ENCODE data around the gene PIWIL1.

The PIWIL1 gene

DNA sequence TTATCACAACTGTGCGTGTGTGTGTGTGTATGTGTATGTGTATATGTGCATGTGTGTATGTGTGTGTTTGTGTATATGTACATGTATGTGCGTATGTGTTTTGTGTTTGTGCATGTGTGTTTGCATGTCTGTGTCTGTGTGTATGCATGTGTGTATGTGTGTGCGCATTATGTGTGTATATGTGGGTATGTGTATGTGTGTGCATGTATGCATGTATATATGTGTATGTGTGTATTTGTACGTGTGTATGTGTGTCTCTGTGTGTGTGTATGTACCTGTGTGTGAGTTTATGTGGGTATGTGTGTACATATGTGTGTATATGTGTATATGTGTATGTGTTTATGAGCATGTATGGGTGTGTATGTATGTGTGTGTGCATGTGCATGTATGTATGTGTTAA is 37.6 kb upstream of the PIWIL1 start:
- TF ChIP-seq, protein P1, sequence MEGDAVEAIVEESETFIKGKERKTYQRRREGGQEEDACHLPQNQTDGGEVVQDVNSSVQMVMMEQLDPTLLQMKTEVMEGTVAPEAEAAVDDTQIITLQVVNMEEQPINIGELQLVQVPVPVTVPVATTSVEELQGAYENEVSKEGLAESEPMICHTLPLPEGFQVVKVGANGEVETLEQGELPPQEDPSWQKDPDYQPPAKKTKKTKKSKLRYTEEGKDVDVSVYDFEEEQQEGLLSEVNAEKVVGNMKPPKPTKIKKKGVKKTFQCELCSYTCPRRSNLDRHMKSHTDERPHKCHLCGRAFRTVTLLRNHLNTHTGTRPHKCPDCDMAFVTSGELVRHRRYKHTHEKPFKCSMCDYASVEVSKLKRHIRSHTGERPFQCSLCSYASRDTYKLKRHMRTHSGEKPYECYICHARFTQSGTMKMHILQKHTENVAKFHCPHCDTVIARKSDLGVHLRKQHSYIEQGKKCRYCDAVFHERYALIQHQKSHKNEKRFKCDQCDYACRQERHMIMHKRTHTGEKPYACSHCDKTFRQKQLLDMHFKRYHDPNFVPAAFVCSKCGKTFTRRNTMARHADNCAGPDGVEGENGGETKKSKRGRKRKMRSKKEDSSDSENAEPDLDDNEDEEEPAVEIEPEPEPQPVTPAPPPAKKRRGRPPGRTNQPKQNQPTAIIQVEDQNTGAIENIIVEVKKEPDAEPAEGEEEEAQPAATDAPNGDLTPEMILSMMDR (IDR thresholded peaks at IDR 0.05; ENCODE audit: low read depth, low read length, missing control alignments) = no peak
- H3K4me3 ChIP-seq (ENCODE audit: low read depth, low read length) = no peak overlapping the region
- in situ Hi-C loops (cut with HindIII; ENCODE audit: low sequenced_read_pairs) = no loop called here
- DNase-seq (ENCODE audit: low read depth) = no peak

DNA sequence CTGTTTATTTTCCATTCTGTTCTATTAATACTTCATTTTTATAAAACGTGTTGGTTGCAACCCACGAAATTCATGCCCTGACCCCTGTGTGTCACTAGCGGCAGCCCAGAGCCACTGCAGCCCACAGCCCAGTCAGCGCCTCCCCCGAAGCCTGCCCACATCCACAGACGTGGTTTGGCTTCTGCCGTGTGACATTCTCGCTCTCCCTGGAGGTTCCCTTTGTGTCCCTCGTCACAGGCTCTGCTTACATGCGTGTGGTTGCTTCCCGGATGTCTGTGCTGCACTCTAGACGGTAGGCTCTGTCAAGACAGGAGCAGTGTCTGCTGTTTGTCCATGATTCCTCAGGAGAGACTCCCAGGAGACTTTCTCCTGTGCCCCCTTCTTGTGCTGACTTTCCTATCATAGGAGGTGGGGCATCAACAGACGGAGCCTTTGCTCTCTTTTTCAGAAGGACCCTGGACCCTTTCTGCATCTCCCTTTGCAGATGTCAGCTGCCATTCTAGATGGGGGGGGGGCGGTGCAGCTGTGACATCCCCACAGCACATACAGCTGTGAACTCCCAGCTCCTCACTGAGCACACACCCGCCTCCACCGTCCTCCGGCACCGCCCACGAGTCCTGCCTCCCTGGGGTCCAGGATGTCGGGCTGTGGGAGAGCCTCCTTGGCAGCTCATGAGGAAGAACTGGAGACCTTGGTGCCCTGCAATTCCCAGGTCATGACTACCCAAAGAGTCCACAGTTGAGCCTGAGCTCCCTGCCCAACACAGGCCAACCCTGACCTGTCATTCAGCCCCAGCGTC is 36.8 kb upstream of the PIWIL1 start:
- no peak for DNase-seq (ENCODE audit: low read depth)
- in situ Hi-C loops (cut with HindIII; ENCODE audit: low sequenced_read_pairs) = no loop called here
- TF ChIP-seq, protein P1 (IDR thresholded peaks at IDR 0.05; ENCODE audit: low read depth, low read length, missing control alignments) = no peak
- H3K4me3 ChIP-seq (ENCODE audit: low read depth, low read length) = no peak overlapping the region

DNA sequence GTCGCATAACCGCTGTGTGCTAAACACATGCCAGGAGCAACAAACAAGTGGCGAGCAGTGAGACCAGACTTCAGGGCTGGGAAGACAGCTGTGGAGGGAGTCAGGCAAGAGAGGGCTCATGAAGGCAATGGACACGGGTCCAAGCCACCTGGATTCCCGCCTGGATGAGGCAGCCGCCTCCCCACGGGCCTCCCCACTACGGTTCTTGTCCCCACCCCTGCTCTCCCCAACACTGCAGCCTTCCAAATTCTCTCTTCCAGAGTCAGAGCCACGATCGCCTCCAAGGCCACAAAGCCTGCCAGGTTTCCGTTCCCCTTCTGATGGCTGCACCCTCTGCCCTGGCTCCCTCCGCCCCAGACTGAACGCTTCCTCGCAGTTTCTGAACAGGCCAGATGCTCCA is 36.1 kb upstream of the PIWIL1 start:
- in situ Hi-C loops (cut with HindIII; ENCODE audit: low sequenced_read_pairs) = no loop called here

DNA sequence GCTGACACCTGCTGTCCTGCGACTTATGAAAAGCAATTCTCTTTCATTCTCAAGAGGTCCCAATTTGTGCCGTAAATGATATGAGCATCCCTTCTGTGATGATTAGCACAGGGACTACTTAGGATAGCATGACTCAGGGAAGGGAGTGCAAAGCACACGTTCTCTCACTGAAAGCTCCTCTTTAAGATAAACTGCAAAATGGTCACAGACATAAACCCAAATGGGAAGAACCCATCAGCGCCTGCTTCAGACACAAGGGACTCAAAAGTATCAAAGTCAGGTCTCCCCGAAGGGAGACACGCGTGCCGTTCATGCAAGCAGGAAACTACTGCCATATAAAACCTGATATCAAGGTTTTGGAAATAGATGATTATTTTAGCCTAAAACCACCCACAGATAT is 33.9 kb upstream of the PIWIL1 start:
- in situ Hi-C loops (cut with HindIII; ENCODE audit: low sequenced_read_pairs) = no loop called here
- no peak for DNase-seq (ENCODE audit: low read depth)
- TF ChIP-seq, protein P1 (IDR thresholded peaks at IDR 0.05; ENCODE audit: low read depth, low read length, missing control alignments) = no peak
- no peak overlapping the region for H3K4me3 ChIP-seq (ENCODE audit: low read depth, low read length)

More for the DNA sequence above, 36.1 kb upstream of the PIWIL1 start:
- H3K4me3 ChIP-seq (ENCODE audit: low read depth, low read length) = no peak overlapping the region
- no peak for DNase-seq (ENCODE audit: low read depth)
- TF ChIP-seq, protein P1 (IDR thresholded peaks at IDR 0.05; ENCODE audit: low read depth, low read length, missing control alignments) = no peak

DNA sequence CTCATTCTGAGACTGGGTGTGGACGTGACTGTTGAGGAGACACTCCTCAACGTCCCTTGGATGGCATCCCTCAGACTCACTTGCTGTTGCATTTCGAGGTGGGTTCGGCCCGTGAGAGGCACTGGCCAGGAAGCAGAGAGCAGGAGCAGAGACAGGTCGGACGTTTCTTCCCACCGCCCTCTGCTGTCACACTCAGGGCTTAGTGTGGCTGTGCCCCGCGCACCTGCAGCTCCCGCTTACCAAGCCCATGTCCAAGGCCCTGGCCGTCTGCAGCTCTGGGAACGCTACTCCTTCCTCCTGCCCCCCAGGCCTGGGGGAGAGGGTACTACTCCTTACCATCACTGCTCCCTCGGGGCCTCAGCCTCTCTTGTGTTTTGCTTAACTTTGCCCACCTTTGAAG is 29.8 kb upstream of the PIWIL1 start:
- DNase-seq (ENCODE audit: low read depth) = no peak
- H3K4me3 ChIP-seq (ENCODE audit: low read depth, low read length) = no peak overlapping the region
- in situ Hi-C loops (cut with HindIII; ENCODE audit: low sequenced_read_pairs) = no loop called here
- TF ChIP-seq, protein P1 (IDR thresholded peaks at IDR 0.05; ENCODE audit: low read depth, low read length, missing control alignments) = no peak

DNA sequence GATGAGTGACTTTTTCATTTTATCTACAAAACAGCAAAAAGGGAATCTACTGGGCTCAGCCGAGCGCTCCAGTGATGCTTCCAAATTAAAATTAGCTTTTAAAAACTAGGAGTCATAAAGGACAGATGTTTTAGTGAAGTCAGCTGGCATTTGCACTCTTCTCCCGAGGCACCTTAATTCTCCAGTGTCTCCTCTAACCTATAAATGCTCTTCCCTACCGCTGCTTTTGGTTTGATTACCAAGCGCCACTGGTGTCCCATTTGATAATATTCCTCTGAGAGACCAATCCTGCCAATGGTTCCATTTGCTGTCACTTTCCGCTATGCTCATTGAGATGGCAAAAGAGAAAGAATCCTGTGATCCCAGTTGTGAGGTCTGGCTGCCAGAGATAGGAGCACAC is 29.3 kb upstream of the PIWIL1 start:
- TF ChIP-seq, protein P1 (IDR thresholded peaks at IDR 0.05; ENCODE audit: low read depth, low read length, missing control alignments) = no peak
- H3K4me3 ChIP-seq (ENCODE audit: low read depth, low read length) = no peak overlapping the region
- no peak for DNase-seq (ENCODE audit: low read depth)
- in situ Hi-C loops (cut with HindIII; ENCODE audit: low sequenced_read_pairs) = no loop called here
